Prostate gland (tissue), 2 donors: ENCODE measurements around the gene FKBP9. TPM values are rescaled to one million over a fixed set of nuclear protein-coding genes. Genes with fewer than 3 reads are reported as not detected.
"Not testable (repeated sequence)": the region's sequence is repeated elsewhere in the genome, so short reads cannot be mapped to it uniquely, and the experiment has no call there.

Experiments
- DNase-seq: peaks from one replicate; pipeline ENCODE4 v3.0.0-alpha.2; 2019; ENCODE audit warnings: low spot score
- H3K27ac ChIP-seq, 2 donors: fragments of 200-600 bp; sonication (generic); 2 replicates each; pipeline ENCODE4 v1.5.1; 2017 to 2019
- H3K27me3 ChIP-seq: fragments of 200-600 bp; sonication (generic); replicated peaks from 2 replicates; pipeline ENCODE4 v1.5.1; 2019; ENCODE audit not compliant: insufficient read depth
- H3K36me3 ChIP-seq, 2 donors: fragments of 200-600 bp; sonication (generic); 1 replicate in 1 of 2; 2 replicates in 1 of 2; pipeline versions ENCODE4 v1.5.1 to v1.8.1; 2017 to 2019
- H3K4me1 ChIP-seq: fragments of 200-600 bp; sonication (generic); replicated peaks from 2 replicates; pipeline ENCODE4 v1.5.1; 2019
- H3K4me3 ChIP-seq, 2 donors: fragments of 200-600 bp; sonication (generic); 2 replicates each; pipeline ENCODE4 v1.5.1; 2017 to 2019
- H3K9me3 ChIP-seq: fragments of 200-600 bp; sonication (generic); 2 replicates; pipeline ENCODE4 v1.5.1; 2017
- POLR2A ChIP-seq: fragments of 450-650 bp; IDR thresholded peaks from one replicate; pipeline ENCODE4 v1.6.1; 2016; ENCODE audit warnings: antibody characterized with exemption, mild to moderate bottlenecking
- POLR2AphosphoS5 ChIP-seq: sonication (generic); formaldehyde crosslinking; IDR thresholded peaks from one replicate; pipeline ENCODE4 v1.6.1; 2017; ENCODE audit warnings: antibody characterized with exemption
- WGBS: methylation state at CpG from one replicate; pipeline ENCODE4 v1.1.5; 2018; 5-methylcytosine and 5-hydroxymethylcytosine counted together
- intact Hi-C: fragments of 100-400 bp; cut with DNase I; formaldehyde crosslinking; loops from one replicate; pipeline ENCODE4 v1.14.2; 2022
- total RNA-seq, 2 donors: library from RNA; depleted of rRNA; stranded (reverse); fragments of >200 nt; gene quantifications; one replicate each; pipeline ENCODE4 v1.1.0, GENCODE V29; 2016
- TF ChIP-seq, protein P1 (sequence below), 4 experiments: fragments of 200-600 bp in 2 of 4; fragments of 450-650 bp in 2 of 4; sonication (generic) in 2 of 4; IDR thresholded peaks; 1 replicate in 3 of 4; 2 replicates in 1 of 4; pipeline ENCODE4 v1.5.1; 2016 to 2019; ENCODE audit warnings: antibody characterized with exemption in 4 of 4, mild to moderate bottlenecking in 2 of 4, moderate library complexity in 2 of 4

The FKBP9 gene, protein sequence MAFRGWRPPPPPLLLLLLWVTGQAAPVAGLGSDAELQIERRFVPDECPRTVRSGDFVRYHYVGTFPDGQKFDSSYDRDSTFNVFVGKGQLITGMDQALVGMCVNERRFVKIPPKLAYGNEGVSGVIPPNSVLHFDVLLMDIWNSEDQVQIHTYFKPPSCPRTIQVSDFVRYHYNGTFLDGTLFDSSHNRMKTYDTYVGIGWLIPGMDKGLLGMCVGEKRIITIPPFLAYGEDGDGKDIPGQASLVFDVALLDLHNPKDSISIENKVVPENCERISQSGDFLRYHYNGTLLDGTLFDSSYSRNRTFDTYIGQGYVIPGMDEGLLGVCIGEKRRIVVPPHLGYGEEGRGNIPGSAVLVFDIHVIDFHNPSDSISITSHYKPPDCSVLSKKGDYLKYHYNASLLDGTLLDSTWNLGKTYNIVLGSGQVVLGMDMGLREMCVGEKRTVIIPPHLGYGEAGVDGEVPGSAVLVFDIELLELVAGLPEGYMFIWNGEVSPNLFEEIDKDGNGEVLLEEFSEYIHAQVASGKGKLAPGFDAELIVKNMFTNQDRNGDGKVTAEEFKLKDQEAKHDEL
- 100 to 1,000 TPM; 115 to 137 TPM for total RNA-seq

DNA sequence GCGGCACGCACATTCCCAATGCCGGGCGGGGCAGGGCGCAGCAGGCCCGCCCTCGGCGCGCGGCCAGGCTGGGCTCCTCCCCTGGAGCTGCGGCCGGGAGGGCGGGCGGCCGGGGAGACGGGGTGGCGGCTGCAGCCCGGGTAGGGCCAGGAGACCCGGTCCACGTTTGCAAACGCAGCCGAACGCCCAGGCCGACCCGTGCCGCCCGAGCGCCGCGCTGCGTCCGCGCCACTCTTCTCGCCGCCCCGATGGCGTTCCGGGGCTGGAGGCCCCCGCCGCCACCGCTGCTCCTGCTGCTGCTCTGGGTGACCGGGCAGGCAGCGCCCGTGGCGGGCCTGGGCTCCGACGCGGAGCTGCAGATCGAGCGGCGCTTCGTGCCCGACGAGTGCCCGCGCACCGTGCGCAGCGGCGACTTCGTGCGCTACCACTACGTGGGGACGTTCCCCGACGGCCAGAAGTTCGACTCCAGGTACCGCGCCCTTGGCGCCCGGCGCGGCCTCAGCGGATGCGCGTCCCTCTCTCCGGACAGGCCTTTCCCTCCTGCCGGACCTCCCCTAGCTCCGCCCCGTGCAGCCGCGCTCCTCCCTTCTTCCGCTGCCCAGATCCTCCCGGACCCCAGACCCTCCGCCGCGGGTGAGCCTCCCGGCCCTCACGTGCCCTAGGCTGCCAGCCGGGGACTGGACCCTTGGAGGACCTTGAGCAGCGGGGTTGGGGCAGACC lies at the start of gene FKBP9:
Gene FKBP9 (plus strand): TSS at position 115 of the 720 bp plus-strand sequence. CDS start 134 bp downstream, at position 249.
- peak; percentile 85 for DNase-seq
- TF ChIP-seq POLR2AphosphoS5 (peak; percentile 44), POLR2A (peak; percentile 66)
- TF ChIP-seq, protein P1, sequence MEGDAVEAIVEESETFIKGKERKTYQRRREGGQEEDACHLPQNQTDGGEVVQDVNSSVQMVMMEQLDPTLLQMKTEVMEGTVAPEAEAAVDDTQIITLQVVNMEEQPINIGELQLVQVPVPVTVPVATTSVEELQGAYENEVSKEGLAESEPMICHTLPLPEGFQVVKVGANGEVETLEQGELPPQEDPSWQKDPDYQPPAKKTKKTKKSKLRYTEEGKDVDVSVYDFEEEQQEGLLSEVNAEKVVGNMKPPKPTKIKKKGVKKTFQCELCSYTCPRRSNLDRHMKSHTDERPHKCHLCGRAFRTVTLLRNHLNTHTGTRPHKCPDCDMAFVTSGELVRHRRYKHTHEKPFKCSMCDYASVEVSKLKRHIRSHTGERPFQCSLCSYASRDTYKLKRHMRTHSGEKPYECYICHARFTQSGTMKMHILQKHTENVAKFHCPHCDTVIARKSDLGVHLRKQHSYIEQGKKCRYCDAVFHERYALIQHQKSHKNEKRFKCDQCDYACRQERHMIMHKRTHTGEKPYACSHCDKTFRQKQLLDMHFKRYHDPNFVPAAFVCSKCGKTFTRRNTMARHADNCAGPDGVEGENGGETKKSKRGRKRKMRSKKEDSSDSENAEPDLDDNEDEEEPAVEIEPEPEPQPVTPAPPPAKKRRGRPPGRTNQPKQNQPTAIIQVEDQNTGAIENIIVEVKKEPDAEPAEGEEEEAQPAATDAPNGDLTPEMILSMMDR (IDR thresholded peaks at IDR 0.05): no peak
- Histone ChIP-seq H3K4me3 (peak within 1 kb of the TSS; percentile 86 to 92), H3K4me1 (no peaks in the 10 kb centered on the region), H3K27me3 (no peaks in the 10 kb centered on the region), H3K9me3 (no peaks in the 10 kb centered on the region), H3K27ac (peak within 1 kb of the TSS; percentile 84 to 85), H3K36me3 (no peaks in the 10 kb centered on the region)
- intact Hi-C loops: loop anchor here (5.0 kb wide), 1 partner anchor 65 kb away; the partner anchor contains the start of gene KBTBD2
- WGBS: under 1% methylated on average over 61 of the region's 91 CpGs

DNA sequence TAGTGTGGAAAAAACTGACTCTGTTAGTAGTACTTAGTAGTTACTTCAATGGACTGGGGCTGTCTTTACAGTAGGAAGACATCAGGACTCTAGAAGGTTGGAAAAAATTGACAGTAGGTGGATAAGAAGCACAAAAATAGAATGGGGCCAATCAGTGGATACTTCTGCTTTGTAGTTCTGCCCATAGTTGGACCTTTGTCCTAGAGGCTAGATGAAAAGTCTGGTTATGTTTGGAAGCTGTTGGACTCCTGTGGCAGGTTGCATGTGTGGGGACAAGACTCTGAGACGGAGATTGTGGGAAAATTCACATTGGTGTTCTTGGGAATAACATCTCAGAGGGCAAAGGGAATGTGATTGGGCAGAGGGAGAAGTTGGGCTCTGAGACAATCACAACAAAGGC lies 47.0 kb upstream of the FKBP9 start:
- TF ChIP-seq POLR2A: no peak
- no peaks in the 10 kb centered on the region for H3K9me3 ChIP-seq
- H3K4me3 ChIP-seq: no peak overlapping the region
- 96% methylated on average over 1 of the region's 1 CpG for WGBS
- no peaks in the 10 kb centered on the region for H3K27me3 ChIP-seq
- no peak overlapping the region for H3K27ac ChIP-seq
- no peaks in the 10 kb centered on the region for H3K36me3 ChIP-seq
- DNase-seq: no peak
- no peaks in the 10 kb centered on the region for H3K4me1 ChIP-seq
- intact Hi-C loops: no loop called here

DNA sequence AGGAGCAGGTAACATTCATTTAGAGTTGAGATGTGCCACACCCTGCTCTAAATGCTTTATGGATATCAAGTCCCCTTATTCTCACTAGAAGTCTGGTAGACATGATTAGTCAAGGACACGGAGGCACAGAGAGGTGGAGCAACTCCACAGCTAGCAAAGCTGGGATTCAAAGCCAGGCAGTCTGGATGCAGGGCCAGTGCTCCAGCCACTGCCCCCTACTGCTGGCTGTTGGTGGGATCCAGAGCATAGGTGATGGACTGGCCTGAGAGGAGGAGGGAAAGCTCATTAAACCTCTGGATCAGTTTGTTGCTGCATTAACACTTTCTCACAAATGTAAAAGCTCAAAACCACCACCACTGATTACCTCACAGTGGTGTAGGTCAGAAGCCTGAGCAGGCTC lies 43.1 kb upstream of the FKBP9 start:
- DNase-seq: no peak
- Histone ChIP-seq H3K9me3 (no peaks in the 10 kb centered on the region), H3K36me3 (no peaks in the 10 kb centered on the region), H3K4me1 (no peaks in the 10 kb centered on the region), H3K27me3 (no peaks in the 10 kb centered on the region), H3K27ac (no peak overlapping the region), H3K4me3 (no peak overlapping the region)
- intact Hi-C loops: no loop called here
- TF ChIP-seq, protein P1 (IDR thresholded peaks at IDR 0.05): no peak
- TF ChIP-seq POLR2A: no peak
- TF ChIP-seq POLR2AphosphoS5: no peak
- 84% methylated on average over 1 of the region's 1 CpG for WGBS

DNA sequence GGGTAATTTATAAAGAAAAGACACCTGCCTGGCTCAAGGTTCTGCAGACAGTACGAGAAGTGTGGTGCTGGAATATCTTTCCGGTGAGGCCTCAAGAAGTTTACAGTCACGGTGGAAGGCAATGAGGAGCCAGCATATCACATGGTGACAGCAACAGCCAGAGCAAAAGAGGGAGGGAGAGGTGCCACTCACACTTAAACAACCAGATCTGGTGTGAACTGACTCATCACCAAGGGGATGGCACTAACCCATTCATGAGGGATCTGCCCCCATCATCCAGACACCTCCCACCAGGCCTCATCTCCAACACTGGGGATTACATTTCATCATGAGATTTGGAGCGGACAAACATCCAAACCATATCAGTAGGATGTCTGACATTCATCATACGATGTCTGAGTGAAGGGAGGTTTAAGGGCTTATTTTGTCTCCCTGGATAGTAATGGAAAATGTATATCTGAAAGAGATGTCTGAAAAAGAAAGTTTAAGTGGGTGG lies 42.2 kb upstream of the FKBP9 start:
- H3K27ac ChIP-seq: no peak overlapping the region
- H3K4me3 ChIP-seq: no peak overlapping the region
- intact Hi-C loops: no loop called here
- H3K36me3 ChIP-seq: no peaks in the 10 kb centered on the region
- H3K9me3 ChIP-seq: no peaks in the 10 kb centered on the region
- no peaks in the 10 kb centered on the region for H3K27me3 ChIP-seq
- no peaks in the 10 kb centered on the region for H3K4me1 ChIP-seq
- 96% methylated on average over 5 of the region's 5 CpGs for WGBS
- no peak for DNase-seq
- TF ChIP-seq, protein P1 (IDR thresholded peaks at IDR 0.05): no peak
- TF ChIP-seq POLR2A: no peak
- no peak for TF ChIP-seq POLR2AphosphoS5

DNA sequence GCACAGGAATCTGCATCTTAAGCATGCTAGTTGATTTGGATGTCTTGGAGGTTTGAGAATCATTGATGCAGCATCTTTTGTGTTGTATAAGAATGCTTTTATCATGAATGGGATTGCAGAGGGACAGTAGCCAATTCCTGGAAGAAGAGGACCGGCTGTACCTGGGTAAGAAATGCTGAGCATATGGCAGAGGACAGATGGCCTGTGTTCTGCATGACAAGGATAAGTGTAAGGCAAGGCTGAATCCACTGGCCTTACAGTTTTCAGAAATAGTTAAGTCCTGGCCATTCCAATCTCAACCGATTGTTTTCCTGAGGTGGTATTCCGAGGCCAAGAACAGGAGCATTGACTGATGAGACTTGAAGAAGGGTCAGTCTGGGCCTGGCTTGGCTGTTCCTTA lies 41.2 kb upstream of the FKBP9 start:
- no peak for DNase-seq
- Histone ChIP-seq H3K27me3 (no peaks in the 10 kb centered on the region), H3K4me1 (no peaks in the 10 kb centered on the region), H3K27ac (no peak overlapping the region), H3K4me3 (no peak overlapping the region), H3K36me3 (no peaks in the 10 kb centered on the region), H3K9me3 (no peaks in the 10 kb centered on the region)
- intact Hi-C loops: no loop called here
- TF ChIP-seq POLR2AphosphoS5: no peak
- no peak for TF ChIP-seq POLR2A
- TF ChIP-seq, protein P1 (IDR thresholded peaks at IDR 0.05): no peak
- WGBS: 81% methylated on average over 3 of the region's 3 CpGs

DNA sequence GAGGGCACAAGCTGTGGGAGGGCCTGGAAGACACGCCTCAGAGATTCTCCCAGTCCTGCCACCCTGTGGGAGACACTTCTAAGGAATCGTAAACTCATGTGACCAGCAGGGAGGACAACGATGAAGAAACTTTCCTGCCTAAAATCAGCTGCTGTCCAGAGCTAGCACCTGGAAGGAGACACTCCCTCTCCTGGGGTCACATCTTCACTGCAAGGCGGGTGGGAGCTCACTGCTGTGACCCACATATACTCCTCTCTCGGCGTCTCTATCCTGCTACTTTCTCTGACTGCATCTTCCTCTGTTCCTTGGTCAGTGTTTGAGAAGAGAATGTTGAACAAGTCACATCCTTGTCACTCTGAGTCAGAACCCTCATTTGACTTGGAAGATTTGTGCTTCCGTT lies 40.2 kb upstream of the FKBP9 start:
- H3K36me3 ChIP-seq, H3K27ac ChIP-seq, H3K4me3 ChIP-seq, DNase-seq, H3K4me1 ChIP-seq, intact Hi-C loops, H3K9me3 ChIP-seq, H3K27me3 ChIP-seq: not testable (repeated sequence)
- 90% methylated on average over 4 of the region's 7 CpGs for WGBS
